Neural progenitor cell (in vitro differentiated cells): ENCODE measurements around the gene C1QTNF1.

Experiments used
- CTCF ChIP-seq: fragments of 200-600 bp; sonication (generic); IDR thresholded peaks from 2 replicates; pipeline ENCODE4 v1.5.1; 2017; ENCODE audit warnings: antibody characterized with exemption, mild to moderate bottlenecking
- EZH2 ChIP-seq: fragments of 200-600 bp; sonication (generic); IDR thresholded peaks from 2 replicates; pipeline ENCODE4 v1.6.1; 2017; ENCODE audit warnings: antibody characterized with exemption, mild to moderate bottlenecking, moderate library complexity
- EZH2phosphoT487 ChIP-seq: fragments of 200-600 bp; sonication (generic); IDR thresholded peaks from 2 replicates; pipeline ENCODE4 v1.6.1; 2017; ENCODE audit warnings: antibody characterized with exemption

- TF ChIP-seq EZH2 (no peak), CTCF (no peak), EZH2phosphoT487 (no peak)
Observed at GRCh38 chr17:78977997-78978973, 45.7 kb upstream of the C1QTNF1 start.
